GM19328 (cell line): Measurements from ENCODE around the gene IL1RAP.
"Not testable (repeated sequence)": the region's sequence is repeated elsewhere in the genome, so short reads cannot be mapped to it uniquely, and the experiment has no call there.

Source experiments
- ATAC-seq: cut with Tn5 transposase; IDR thresholded peaks from one replicate; pipeline ENCODE4 v1.9.1; 2021; ENCODE audit warnings: mild to moderate bottlenecking, moderate library complexity; ENCODE audit not compliant: unreplicated experiment

IL1RAP gene

GRCh38 chr3:190505381-190506003 lies 8.4 kb upstream of the IL1RAP start:
- no peak for ATAC-seq

GRCh38 chr3:190506271-190506670 lies 7.6 kb upstream of the IL1RAP start:
- ATAC-seq: no peak

DNA sequence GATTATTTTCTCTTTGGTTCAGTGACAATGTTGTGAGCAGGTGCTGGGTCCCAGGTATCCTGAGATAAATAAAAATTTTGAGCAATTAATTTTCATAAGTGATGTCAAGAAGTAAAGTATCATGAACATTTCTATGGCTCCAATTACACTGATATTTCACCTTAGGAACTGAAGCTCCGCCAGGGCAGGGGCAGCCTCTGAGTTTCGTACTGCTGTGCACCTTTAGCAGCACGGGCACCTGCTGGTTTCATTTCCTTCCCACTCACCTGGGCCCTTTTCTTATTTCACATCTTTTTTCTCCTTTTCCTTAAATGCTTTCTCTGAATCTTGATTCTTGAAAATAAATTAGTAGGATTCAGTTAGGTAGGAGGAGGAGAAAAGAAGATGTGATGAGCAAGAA lies 1.2 kb upstream of the IL1RAP start:
- no peak for ATAC-seq

GRCh38 chr3:190514413-190515153 lies 698 bp downstream of the IL1RAP start:
- ATAC-seq: no peak

DNA sequence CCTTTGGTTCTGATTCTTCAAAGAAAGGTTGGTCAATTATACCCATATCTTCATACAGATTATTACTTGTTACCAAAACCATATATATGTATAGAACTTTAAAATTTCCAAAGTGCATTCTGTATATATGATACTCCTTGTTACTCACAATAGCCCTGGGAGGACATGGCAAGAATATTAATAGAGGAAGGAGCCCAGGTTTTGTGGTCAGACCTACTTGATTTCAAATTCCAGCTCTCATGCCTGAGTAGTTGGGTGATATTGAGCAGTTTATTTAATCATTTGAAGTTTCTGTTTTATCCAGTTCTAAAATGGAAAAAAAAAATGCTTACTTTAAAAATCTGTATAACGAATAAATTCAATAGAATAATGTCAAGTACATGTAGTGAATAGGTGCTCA lies 2.5 kb downstream of the IL1RAP start:
- ATAC-seq: no peak

- no peak for ATAC-seq
Measured at GRCh38 chr3:190517687-190518086, 3.8 kb downstream of the IL1RAP start.

DNA sequence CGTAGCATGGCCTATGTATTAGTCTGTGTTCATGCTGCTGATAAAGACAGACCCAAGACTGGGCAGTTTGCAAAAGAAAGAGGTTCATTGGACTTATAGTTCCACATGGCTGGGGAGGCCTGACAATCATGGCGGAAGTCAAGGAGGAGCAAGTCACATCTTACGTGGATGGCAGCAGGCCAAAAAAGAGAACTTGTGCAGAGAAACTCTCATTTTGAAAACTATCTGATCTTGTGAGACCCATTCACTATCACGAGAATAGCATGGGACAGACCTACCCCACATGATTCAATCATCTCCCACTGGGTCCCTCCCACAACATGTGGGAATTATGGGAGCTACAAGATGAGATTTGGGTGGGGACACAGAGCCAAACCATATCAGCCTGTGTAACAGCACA lies 4.6 kb downstream of the IL1RAP start:
- not testable (repeated sequence) for ATAC-seq

GRCh38 chr3:190519886-190520285 lies 6.0 kb downstream of the IL1RAP start:
- no peak for ATAC-seq

DNA sequence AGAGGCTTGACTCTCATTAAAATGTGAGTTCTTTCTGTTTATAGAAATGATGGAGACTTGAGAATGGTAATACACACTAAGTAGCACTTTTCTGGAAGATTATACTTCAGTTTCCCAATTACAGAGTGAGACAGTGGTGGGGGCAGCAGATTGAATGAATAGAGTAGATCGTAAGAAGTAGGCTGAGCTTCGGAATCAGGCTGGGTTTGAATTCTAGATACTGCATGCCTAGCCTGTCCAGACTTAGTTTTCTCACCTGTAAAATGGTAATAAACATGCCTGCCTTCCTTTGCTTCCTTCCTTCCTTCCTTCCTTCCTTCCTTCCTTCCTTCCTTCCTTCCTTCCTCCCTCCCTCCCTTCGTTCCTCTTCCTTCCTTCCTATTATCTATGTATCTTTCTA lies 8.1 kb downstream of the IL1RAP start:
- no peak for ATAC-seq

DNA sequence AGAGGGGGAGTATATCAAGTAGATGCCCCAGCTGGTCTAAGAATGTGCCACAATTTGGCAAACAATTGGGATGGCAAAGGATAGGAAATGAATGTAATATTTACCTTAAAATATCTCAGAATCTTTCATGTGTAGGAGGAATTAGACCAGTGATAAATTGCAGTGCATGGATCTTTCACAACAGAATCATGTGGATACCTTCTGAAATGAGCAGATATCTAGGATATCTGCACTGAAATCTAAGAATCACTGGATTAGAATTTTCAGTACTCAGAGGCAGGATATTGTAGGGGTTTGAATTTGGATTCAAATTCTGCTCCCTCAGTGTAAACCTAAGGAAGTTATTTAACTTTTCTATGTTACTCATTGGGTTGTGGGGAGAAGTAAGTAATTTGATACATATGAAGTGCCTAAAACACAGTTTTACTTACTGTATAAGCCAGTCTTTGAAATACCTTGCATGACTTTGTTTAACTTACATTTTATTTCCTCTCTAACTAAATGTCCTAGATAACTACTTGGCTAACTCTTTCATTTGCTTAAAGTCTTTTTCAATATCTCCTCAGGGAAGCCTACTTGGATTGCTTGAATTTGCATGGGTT lies 8.8 kb downstream of the IL1RAP start:
- ATAC-seq: no peak

DNA sequence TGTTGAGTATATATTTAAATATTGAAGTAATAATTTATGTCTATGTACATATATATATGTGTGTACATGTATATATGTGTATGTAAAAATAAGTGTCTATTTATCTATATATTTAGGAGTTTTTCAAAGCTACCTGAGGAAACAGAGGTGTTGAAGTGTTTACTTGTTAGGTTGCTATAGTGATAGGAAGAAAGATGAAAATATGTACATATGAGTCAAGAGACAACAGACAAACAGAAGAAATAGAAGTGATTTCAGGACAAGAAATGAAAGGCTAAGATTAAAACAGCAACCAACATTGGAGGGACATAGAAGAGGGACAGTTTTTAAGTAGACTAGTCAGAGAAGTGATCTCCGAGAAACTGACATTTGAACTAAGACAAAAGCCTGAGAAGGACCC lies 11.1 kb downstream of the IL1RAP start:
- ATAC-seq: no peak

DNA sequence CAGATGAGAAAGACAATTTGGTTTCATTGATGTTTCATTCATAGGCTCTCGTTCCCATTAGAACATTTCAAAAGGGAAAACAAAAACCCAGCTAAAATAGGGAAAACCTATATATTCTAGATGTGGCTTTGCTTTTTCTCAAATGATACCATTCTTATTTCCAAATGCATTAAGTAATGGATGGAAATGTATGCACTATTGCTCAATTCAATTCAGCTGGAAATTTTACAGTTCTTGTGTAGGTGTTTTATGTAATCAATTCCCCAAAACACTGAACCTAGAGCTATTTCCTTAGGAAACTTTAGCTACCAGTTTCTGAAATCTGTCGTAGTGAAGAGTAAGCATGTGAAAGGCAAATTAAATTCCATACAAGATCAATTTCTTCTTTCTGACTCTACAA lies 11.7 kb downstream of the IL1RAP start:
- no peak for ATAC-seq

- no peak for ATAC-seq
Measured at GRCh38 chr3:190526787-190527762, 13.2 kb downstream of the IL1RAP start.

GRCh38 chr3:190528706-190529105 lies 14.8 kb downstream of the IL1RAP start:
- ATAC-seq: no peak

DNA sequence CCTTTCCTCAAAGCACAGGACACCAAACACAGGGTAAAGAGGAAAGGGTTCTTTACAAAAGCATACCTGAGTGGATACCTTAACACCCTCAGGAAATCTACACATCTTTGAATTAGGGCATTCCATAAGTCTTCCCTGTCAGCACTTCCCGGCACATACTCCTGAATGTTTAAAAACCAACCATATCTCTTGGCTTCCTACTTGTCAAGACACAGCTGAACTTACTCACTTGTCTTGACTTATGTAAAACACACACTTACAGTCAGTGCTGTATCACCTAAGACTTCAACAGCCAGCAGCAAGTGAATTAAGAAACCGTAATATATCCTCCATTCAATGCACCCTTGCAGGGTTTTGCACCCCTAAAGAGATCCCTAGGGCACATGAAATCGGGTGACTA lies 17.5 kb downstream of the IL1RAP start:
- no peak for ATAC-seq

GRCh38 chr3:190532731-190533203 lies 18.9 kb downstream of the IL1RAP start:
- ATAC-seq: no peak

DNA sequence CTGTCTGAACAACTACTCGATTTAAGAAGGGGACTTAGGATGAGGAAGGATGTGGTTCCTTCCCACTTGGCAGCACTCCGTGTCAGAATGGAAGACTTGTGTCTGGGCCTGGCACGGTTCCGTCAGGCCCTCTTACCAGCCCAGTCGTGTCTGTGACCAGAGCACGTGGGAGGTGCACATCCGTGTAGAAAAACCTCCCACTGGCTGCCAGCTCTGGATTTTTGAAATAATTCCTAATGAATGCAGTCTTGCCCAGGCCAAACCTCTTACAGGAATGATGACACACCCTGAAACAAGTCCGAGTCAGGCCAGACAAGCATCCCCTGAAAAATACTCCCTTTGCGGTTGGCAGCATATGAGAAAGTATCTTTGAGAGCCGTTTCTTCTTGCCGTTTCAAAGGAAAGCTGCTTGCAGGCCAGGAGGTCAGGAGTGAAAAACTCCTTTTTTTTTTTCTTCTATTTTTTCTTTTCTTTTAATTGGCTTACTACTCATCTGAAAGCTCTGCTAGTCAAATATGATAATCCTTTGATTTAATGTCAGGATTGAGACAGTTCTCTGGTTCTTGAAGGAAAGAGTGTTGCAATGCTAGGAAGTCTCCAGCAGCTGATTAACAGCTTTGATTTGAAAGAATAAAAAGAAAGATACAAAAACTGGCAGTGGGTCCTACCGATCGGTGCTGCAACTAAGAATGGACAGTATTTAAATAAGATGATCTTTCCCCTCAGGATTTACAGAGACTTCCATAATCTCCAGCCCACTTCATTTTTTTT lies 19.8 kb downstream of the IL1RAP start:
- ATAC-seq: no peak

- ATAC-seq: no peak
Measured at GRCh38 chr3:190534386-190534785, 20.5 kb downstream of the IL1RAP start.

DNA sequence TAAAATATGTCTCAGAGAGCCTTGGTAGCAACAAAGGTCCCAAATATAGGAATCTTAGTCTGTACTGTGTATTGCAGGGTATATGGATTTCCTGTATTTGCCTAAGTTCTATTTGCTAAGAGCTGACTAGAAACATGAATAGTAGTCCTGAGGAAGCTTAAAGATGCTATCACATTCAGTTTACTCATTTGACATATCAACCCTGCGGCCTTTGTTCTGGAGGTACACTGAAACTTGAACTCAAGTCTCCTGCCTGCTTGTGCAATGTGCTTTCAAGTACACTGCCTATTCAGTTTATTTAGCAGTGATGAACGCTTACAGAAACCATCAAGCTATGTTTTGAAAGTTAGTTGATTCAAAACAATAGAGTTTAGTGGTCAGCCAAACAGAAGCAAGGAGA lies 21.1 kb downstream of the IL1RAP start:
- no peak for ATAC-seq

GRCh38 chr3:190537146-190537545 lies 23.3 kb downstream of the IL1RAP start:
- no peak for ATAC-seq
